SU-DHL-6 (cell line): ENCODE results near the gene DDX54.

Experiments
- H2AFZ ChIP-seq: fragments of 200-600 bp; sonication (generic); 2 replicates; pipeline ENCODE4 v1.6.1; 2014; ENCODE audit warnings: low read depth, mild to moderate bottlenecking, moderate library complexity, mixed read lengths, antibody characterized with exemption, low read length; ENCODE audit not compliant: severe bottlenecking
- H3F3A ChIP-seq: fragments of 200-600 bp; shearing (Covaris generic); 2 replicates; pipeline ENCODE4 v1.6.0; 2016; ENCODE audit warnings: antibody characterized with exemption, mild to moderate bottlenecking; ENCODE audit not compliant: insufficient read depth
- H3K27ac ChIP-seq: fragments of 200-600 bp; sonication (generic); 2 replicates; pipeline ENCODE4 v1.5.1; 2016; ENCODE audit warnings: low read depth, mild to moderate bottlenecking, low read length, moderate library complexity, mixed read lengths
- H3K27me3 ChIP-seq: fragments of 200-600 bp; sonication (generic), shearing (Covaris generic); 2 replicates; pipeline ENCODE4 v1.6.0; 2014; ENCODE audit warnings: mild to moderate bottlenecking, low read length
- H3K36me3 ChIP-seq: fragments of 200-600 bp; sonication (generic); 2 replicates; pipeline ENCODE4 v1.6.1; 2014; ENCODE audit warnings: mild to moderate bottlenecking, low read length, mixed read lengths
- H3K4me2 ChIP-seq: fragments of 300-600, 200-600 bp; shearing (Covaris generic), sonication (generic); 2 replicates; pipeline ENCODE4 v1.6.0; 2014; ENCODE audit warnings: low read length, low read depth, mild to moderate bottlenecking; ENCODE audit not compliant: poor library complexity, severe bottlenecking
- H3K4me3 ChIP-seq: fragments of 200-600 bp; sonication (generic); 2 replicates; pipeline ENCODE4 v1.5.1; 2014; ENCODE audit warnings: antibody characterized with exemption, low read length, mild to moderate bottlenecking, mixed read lengths; ENCODE audit not compliant: insufficient read depth, poor library complexity, severe bottlenecking
- H3K79me2 ChIP-seq: fragments of 200-600 bp; sonication (generic); 2 replicates; pipeline ENCODE4 v1.6.1; 2014; ENCODE audit warnings: mild to moderate bottlenecking, low read length, moderate library complexity; ENCODE audit not compliant: insufficient read depth
- H3K9ac ChIP-seq: fragments of 200-600 bp; sonication (generic); 2 replicates; pipeline ENCODE4 v1.7.0; 2014; ENCODE audit warnings: mild to moderate bottlenecking, low read length
- H3K9me2 ChIP-seq: fragments of 200-600 bp; sonication (generic); replicated peaks from 2 replicates; pipeline ENCODE4 v1.6.1; 2014; ENCODE audit warnings: low read length; ENCODE audit not compliant: insufficient read depth
- H3K9me3 ChIP-seq: fragments of 200-600 bp; sonication (generic); 2 replicates; pipeline ENCODE4 v1.6.1; 2014; ENCODE audit warnings: low read length, mixed read lengths; ENCODE audit not compliant: insufficient read depth
- H4K20me1 ChIP-seq: fragments of 200-600 bp; sonication (generic); 2 replicates; pipeline ENCODE4 v1.6.1; 2014; ENCODE audit warnings: low read depth, mild to moderate bottlenecking, antibody characterized with exemption, low read length, moderate library complexity, mixed read lengths
- EZH2phosphoT487 ChIP-seq: fragments of 200-600 bp; sonication (generic), shearing (Covaris generic); conservative IDR thresholded peaks from 2 replicates; pipeline ENCODE4 v1.6.1; 2018; ENCODE audit warnings: mild to moderate bottlenecking, antibody characterized with exemption, low read length, moderate library complexity, mixed read lengths
- TF ChIP-seq, protein P1 (sequence below): fragments of 200-600 bp; sonication (generic); IDR thresholded peaks from one replicate; pipeline ENCODE4 v1.5.1; 2017; ENCODE audit warnings: antibody characterized with exemption, mild to moderate bottlenecking, low read length, moderate library complexity; ENCODE audit not compliant: insufficient read depth, poor library complexity, severe bottlenecking

Gene DDX54

DNA sequence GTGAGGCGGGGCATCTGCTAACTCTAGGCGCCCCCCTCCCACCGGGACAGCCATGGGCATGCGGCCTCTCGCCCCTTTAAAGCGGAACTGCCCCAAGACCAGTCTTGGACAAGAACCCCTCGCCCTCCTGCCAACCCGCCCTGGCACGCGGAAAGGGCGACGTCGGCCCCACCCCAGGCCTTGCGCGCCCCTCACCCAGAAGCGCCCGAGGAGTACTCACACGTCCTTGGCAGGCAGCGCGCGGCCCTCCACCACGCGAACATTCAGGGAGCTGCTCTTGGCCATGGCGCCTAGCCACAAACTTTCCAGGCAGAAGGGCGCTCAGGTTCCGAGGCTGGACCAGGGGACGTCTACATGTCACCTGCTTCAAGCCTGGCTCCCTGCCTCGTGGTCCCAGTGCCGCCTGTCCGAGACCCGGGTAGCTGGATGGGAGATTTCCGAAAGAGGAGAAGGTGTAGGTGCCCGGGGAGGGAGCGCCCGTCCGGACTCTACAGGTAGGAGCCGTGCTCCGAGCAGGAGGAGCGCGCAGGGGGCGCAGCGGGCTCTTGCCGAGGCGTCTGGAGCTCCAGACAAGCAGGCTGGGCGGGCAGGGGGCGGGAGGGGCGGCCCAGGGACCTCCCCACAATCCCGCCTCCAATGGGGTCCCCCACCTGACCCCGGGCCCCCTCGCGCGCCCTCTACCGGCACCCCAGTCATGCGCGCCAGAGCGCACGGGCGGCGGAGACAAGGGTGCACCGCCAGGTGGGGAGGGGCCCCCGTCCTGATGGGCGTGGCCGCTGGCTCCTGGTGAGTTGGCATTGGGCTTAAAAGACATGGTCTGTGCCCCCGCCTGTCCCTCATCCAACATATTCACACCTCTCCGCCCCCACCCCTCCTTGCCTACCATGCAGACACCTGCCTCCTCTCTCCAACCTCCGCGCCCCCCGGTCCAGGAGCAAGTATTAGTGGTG, 49.8 kb downstream of the DDX54 start, which contains the start of gene RASAL1:
Gene RASAL1 (minus strand): TSS at position 584 of the 950 bp plus-strand sequence. CDS start 299 bp downstream, at position 285.
- H3K9me3 ChIP-seq: no peaks in the 10 kb centered on the region
- peak within 1 kb of the TSS; percentile 98 for H3K4me3 ChIP-seq
- H3K9me2 ChIP-seq: no peaks in the 10 kb centered on the region
- no peaks in the 10 kb centered on the region for H3K36me3 ChIP-seq
- H2AFZ ChIP-seq: no peak within 1 kb of the TSS
- H3F3A ChIP-seq: peaks cover 25% of the 10 kb centered on the region
- H3K9ac ChIP-seq: peak within 1 kb of the TSS; percentile 96
- no peaks in the 10 kb centered on the region for H4K20me1 ChIP-seq
- peak within 1 kb of the TSS; percentile 81 for H3K4me2 ChIP-seq
- no peaks in the 10 kb centered on the region for H3K27me3 ChIP-seq
- peaks cover 44% of the 10 kb centered on the region for H3K79me2 ChIP-seq
- TF ChIP-seq EZH2phosphoT487: no peak
- TF ChIP-seq, protein P1, sequence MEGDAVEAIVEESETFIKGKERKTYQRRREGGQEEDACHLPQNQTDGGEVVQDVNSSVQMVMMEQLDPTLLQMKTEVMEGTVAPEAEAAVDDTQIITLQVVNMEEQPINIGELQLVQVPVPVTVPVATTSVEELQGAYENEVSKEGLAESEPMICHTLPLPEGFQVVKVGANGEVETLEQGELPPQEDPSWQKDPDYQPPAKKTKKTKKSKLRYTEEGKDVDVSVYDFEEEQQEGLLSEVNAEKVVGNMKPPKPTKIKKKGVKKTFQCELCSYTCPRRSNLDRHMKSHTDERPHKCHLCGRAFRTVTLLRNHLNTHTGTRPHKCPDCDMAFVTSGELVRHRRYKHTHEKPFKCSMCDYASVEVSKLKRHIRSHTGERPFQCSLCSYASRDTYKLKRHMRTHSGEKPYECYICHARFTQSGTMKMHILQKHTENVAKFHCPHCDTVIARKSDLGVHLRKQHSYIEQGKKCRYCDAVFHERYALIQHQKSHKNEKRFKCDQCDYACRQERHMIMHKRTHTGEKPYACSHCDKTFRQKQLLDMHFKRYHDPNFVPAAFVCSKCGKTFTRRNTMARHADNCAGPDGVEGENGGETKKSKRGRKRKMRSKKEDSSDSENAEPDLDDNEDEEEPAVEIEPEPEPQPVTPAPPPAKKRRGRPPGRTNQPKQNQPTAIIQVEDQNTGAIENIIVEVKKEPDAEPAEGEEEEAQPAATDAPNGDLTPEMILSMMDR: peak; percentile 74
- peak within 1 kb of the TSS; percentile 68 for H3K27ac ChIP-seq

DNA sequence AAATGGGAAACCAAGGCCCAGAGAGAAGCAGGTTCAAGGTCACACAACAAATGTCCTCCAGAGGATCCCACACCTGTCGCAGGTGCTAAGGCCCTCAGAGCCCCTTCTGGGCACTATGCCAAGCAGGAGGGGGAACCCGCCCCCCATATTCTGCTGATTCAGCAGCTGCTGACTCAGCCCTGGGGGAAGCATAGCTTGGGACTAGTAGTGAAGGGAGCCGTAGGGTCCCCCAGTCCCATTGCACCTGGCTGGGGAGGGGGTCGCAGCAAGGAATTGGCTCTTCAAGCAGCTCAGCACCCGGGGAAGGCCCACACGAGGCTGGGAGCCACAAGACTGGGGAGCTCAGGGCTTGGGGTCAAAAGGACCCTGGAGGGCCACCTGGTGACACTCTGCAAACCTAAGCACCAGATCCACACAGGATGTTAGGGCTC, 50.7 kb downstream of the DDX54 start:
- H3K9me2 ChIP-seq: no peaks in the 10 kb centered on the region
- no peaks in the 10 kb centered on the region for H3K36me3 ChIP-seq
- H3K27me3 ChIP-seq: no peaks in the 10 kb centered on the region
- peak overlapping the region; percentile 68 for H3K27ac ChIP-seq
- no peaks in the 10 kb centered on the region for H3K9me3 ChIP-seq
- no peak overlapping the region for H2AFZ ChIP-seq
- H3K4me3 ChIP-seq: peak overlapping the region; percentile 98
- H3F3A ChIP-seq: peaks cover 30% of the 10 kb centered on the region
- H3K9ac ChIP-seq: peak overlapping the region; percentile 96
- H3K79me2 ChIP-seq: peaks cover 44% of the 10 kb centered on the region
- no peaks in the 10 kb centered on the region for H4K20me1 ChIP-seq
- peak overlapping the region; percentile 81 for H3K4me2 ChIP-seq
- TF ChIP-seq, protein P1: no peak
- no peak for TF ChIP-seq EZH2phosphoT487

DNA sequence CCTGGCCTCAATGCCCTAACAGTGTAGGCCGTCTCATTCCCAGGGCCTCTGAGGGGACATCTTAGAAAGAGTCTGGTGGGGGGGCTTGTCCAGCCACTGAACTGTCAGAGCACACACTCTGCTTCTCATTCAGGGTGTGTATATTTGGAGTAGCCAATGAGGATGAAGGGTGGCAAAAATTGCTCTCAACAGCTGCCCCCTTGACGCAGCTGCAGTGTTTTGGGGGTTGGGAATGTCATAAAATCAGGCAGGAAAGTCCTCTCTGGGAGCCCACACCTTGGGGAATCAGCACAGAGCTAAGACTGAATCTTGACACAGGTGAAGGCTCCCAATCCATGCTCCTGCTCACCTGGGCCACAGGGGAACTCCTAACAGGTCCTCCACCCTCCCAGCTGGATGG, 51.2 kb downstream of the DDX54 start:
- no peak for TF ChIP-seq EZH2phosphoT487
- TF ChIP-seq, protein P1: no peak
- no peaks in the 10 kb centered on the region for H3K27me3 ChIP-seq
- peak overlapping the region; percentile 96 for H3K9ac ChIP-seq
- peaks cover 34% of the 10 kb centered on the region for H3F3A ChIP-seq
- peak overlapping the region; percentile 68 for H3K27ac ChIP-seq
- H2AFZ ChIP-seq: no peak overlapping the region
- peaks cover 47% of the 10 kb centered on the region for H3K79me2 ChIP-seq
- H3K9me3 ChIP-seq: no peaks in the 10 kb centered on the region
- no peaks in the 10 kb centered on the region for H3K9me2 ChIP-seq
- H3K4me2 ChIP-seq: peak overlapping the region; percentile 81
- peak overlapping the region; percentile 98 for H3K4me3 ChIP-seq
- 0 out of 2 replicates have a peak, but pooled peaks cover under 1% of the 10 kb centered on the region for H3K36me3 ChIP-seq
- H4K20me1 ChIP-seq: peaks cover 1% of the 10 kb centered on the region; the same call in 1 of the 2 replicates
